Vagina (tissue), 2 donors: ENCODE measurements around the gene RALGDS. TPM values are rescaled to one million over a fixed set of nuclear protein-coding genes. Genes with fewer than 3 reads are reported as not detected.

Experiments
- DNase-seq, 2 donors: peaks; one replicate each; pipeline ENCODE4 v3.0.0-alpha.2; 2017; ENCODE audit errors: extremely low spot score in 2 of 2
- H3K27ac ChIP-seq: fragments of 200-600 bp; sonication (generic); one replicate; pipeline ENCODE4 v1.5.1; 2019
- H3K27me3 ChIP-seq: fragments of 200-600 bp; sonication (generic); one replicate; pipeline ENCODE4 v1.5.1; 2019
- H3K36me3 ChIP-seq, 2 donors: fragments of 200-600 bp; sonication (generic); one replicate each; pipeline ENCODE4 v1.5.1; 2017 to 2019
- H3K4me1 ChIP-seq: fragments of 200-600 bp; sonication (generic); one replicate; pipeline ENCODE4 v1.5.1; 2019
- H3K4me3 ChIP-seq, 2 donors: fragments of 200-600 bp; sonication (generic); 1 replicate in 1 of 2; 2 replicates in 1 of 2; pipeline ENCODE4 v1.5.1; 2016 to 2019
- H3K9me3 ChIP-seq: fragments of 200-600 bp; sonication (generic); one replicate; pipeline ENCODE4 v1.5.1; 2019
- POLR2A ChIP-seq, 2 donors: fragments of 450-650 bp; IDR thresholded peaks; one replicate each; pipeline ENCODE4 v1.6.1; 2017; ENCODE audit warnings: antibody characterized with exemption in 2 of 2, mild to moderate bottlenecking in 2 of 2, moderate library complexity in 2 of 2
- POLR2AphosphoS5 ChIP-seq, 2 donors: sonication (generic); formaldehyde crosslinking; IDR thresholded peaks; one replicate each; pipeline ENCODE4 v1.9.0; 2017; ENCODE audit warnings: antibody characterized with exemption in 2 of 2, mild to moderate bottlenecking in 2 of 2, low read depth in 1 of 2; ENCODE audit not compliant: insufficient read depth in 1 of 2
- intact Hi-C: fragments of 100-400 bp; cut with DNase I; formaldehyde crosslinking; loops from one replicate; pipeline ENCODE4 v1.15.1; 2023
- microRNA-seq: library from miRNA; unstranded; fragments of <30 nt; microRNA quantifications from one replicate; pipeline ENCODE4, GENCODE V29; 2017; ENCODE audit warnings: borderline number of aligned reads, borderline replicate concordance
- small RNA-seq: library from RNA; depleted of rRNA; stranded (forward); fragments of <200 nt; gene quantifications from one replicate; pipeline ENCODE3, GENCODE V24; 2016
- total RNA-seq: library from RNA; depleted of rRNA; stranded (reverse); fragments of >200 nt; gene quantifications from one replicate; pipeline ENCODE4 v1.2.3, GENCODE V29; 2016
- TF ChIP-seq, protein P1 (sequence below), 3 experiments: fragments of 450-650 bp in 2 of 3; fragments of 200-600 bp in 1 of 3; sonication (generic) in 1 of 3; IDR thresholded peaks; one replicate each; pipeline ENCODE4 v1.5.1; 2017 to 2019; ENCODE audit warnings: antibody characterized with exemption in 3 of 3, mild to moderate bottlenecking in 2 of 3, moderate library complexity in 2 of 3

Gene RALGDS
- total RNA-seq, 1 donor from 2014 or later, result 85.0 TPM

DNA sequence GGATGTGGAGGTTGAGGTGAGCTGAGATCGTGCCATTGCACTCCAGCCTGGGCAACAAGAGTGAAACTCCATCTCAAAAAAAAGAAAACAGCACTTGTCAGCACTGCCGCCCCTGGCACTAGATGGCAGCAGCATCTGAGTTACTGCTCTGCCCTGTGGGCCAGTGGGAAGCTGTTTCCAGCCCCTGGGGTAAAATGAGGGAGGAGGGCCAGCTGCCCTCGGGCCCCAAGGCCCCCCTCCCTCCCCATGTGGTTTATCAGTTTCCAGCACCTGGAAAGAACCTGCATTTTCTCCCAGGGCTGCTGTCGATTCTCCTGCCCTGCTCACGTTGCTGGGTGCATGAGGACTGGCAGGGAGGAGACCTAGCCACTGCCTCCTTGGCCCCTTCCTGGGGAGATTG, 72.4 kb downstream of the RALGDS start:
- TF ChIP-seq POLR2A (IDR thresholded peaks at IDR 0.05), result no peak
- TF ChIP-seq POLR2AphosphoS5 (IDR thresholded peaks at IDR 0.05; ENCODE audit: insufficient read depth in 1 of 2, low read depth in 1 of 2), result no peak
- TF ChIP-seq, protein P1, sequence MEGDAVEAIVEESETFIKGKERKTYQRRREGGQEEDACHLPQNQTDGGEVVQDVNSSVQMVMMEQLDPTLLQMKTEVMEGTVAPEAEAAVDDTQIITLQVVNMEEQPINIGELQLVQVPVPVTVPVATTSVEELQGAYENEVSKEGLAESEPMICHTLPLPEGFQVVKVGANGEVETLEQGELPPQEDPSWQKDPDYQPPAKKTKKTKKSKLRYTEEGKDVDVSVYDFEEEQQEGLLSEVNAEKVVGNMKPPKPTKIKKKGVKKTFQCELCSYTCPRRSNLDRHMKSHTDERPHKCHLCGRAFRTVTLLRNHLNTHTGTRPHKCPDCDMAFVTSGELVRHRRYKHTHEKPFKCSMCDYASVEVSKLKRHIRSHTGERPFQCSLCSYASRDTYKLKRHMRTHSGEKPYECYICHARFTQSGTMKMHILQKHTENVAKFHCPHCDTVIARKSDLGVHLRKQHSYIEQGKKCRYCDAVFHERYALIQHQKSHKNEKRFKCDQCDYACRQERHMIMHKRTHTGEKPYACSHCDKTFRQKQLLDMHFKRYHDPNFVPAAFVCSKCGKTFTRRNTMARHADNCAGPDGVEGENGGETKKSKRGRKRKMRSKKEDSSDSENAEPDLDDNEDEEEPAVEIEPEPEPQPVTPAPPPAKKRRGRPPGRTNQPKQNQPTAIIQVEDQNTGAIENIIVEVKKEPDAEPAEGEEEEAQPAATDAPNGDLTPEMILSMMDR (IDR thresholded peaks at IDR 0.05), result no peak
- intact Hi-C loops, result no loop called here

More for the DNA sequence above, 72.4 kb downstream of the RALGDS start:
- Histone ChIP-seq H3K27ac (no peak overlapping the region), H3K4me1 (no peaks in the 10 kb centered on the region), H3K27me3 (no peaks in the 10 kb centered on the region), H3K4me3 (no peak overlapping the region), H3K36me3 (peaks cover 0 to 84% of the 10 kb centered on the region in 2 donors), H3K9me3 (no peaks in the 10 kb centered on the region)
- no peak for DNase-seq

Small RNAs within 50 kb of the gene (microRNA-seq; reads per million reads assigned to microRNA genes)
- 3.8 reads per million for gene MIR6877

Small RNAs within 50 kb of the gene (small RNA-seq; reads per million reads assigned to genes)
- gene MIR6877, result not detected

Other genes with a start within 250 kb of the RALGDS start
- 0.25 TPM for gene AK8, start 243.0 kb downstream of the RALGDS start, total RNA-seq
- gene SPACA9, start 242.3 kb downstream of the RALGDS start, total RNA-seq, result 2.7 TPM
- 56.2 TPM for gene TSC1, start 176.6 kb downstream of the RALGDS start, total RNA-seq
- not detected for gene GFI1B, start 142.5 kb downstream of the RALGDS start, total RNA-seq
- gene GTF3C5, start 90.2 kb downstream of the RALGDS start, total RNA-seq, result 53.8 TPM
- 0.74 TPM for gene CEL, start 59.3 kb downstream of the RALGDS start, total RNA-seq
- gene GBGT1, start 42.7 kb upstream of the RALGDS start, total RNA-seq, result 27.0 TPM
- gene OBP2B, start 88.0 kb upstream of the RALGDS start, total RNA-seq, result not detected
- 17.2 TPM for gene ABO, start 154.0 kb upstream of the RALGDS start, total RNA-seq
- 12.8 TPM for gene SURF6, start 214.9 kb upstream of the RALGDS start, total RNA-seq
- gene MED22, start 226.9 kb upstream of the RALGDS start, total RNA-seq, result 32.9 TPM
- 1,889 TPM for gene RPL7A, start 227.0 kb upstream of the RALGDS start, total RNA-seq
- gene SURF1, start 235.2 kb upstream of the RALGDS start, total RNA-seq, result 31.2 TPM
- 19.9 TPM for gene SURF2, start 235.3 kb upstream of the RALGDS start, total RNA-seq